Epithelial cell of proximal tubule (primary cell): ENCODE data around the gene ZNF445. TPM values are rescaled to one million over a fixed set of nuclear protein-coding genes. Genes with fewer than 3 reads are reported as not detected.

Experiments used
- DNase-seq: peaks from one replicate; pipeline ENCODE4 v3.0.0-alpha.2; 2011; ENCODE audit warnings: low read depth
- H3K4me3 ChIP-seq: 2 replicates; pipeline ENCODE4 v1.5.1; 2011; ENCODE audit warnings: low read depth, mild to moderate bottlenecking, low read length
- CTCF ChIP-seq: conservative IDR thresholded peaks from 2 replicates; pipeline ENCODE4 v1.5.1; 2012; ENCODE audit warnings: low read depth, mild to moderate bottlenecking, low read length
- total RNA-seq: library from RNA; depleted of rRNA; stranded (reverse); fragments of >200 nt; gene quantifications from 2 replicates; pipeline ENCODE4 v1.2.3, GENCODE V29; 2015

ZNF445 gene
- total RNA-seq, 1 donor from 2014 or later: 3.6 TPM

- no peak for DNase-seq
- TF ChIP-seq CTCF: no peak
- H3K4me3 ChIP-seq: no peak overlapping the region
Measured at GRCh38 chr3:44436181-44436580, 41.3 kb downstream of the ZNF445 start.

- H3K4me3 ChIP-seq: no peak overlapping the region
- DNase-seq: no peak
- TF ChIP-seq CTCF: no peak
Measured at GRCh38 chr3:44434834-44435510, 42.5 kb downstream of the ZNF445 start.

- H3K4me3 ChIP-seq: no peak overlapping the region
- no peak for DNase-seq
- TF ChIP-seq CTCF: no peak
Measured at GRCh38 chr3:44430466-44430865, 47.0 kb downstream of the ZNF445 start.

DNA sequence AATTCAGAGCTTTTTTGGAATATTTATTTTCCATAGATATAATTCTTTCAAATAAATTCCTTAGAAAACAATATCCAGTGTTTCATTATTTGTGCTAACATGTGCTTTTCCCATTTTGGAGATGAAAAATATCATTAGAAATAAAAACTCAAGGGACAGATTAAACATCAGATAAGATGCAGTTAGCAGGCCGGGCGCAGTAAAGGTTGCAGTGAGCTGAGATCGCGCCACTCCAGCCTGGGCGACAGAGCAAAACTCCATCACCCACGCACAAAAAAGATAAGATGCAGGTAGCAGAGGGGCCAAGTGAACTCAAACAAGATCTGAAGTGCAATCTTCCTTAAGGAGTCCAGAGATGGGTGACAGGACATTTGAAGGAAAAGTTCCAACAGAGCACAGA, 48.0 kb downstream of the ZNF445 start:
- no peak for DNase-seq
- TF ChIP-seq CTCF: no peak
- no peak overlapping the region for H3K4me3 ChIP-seq

- DNase-seq: no peak
- TF ChIP-seq CTCF: no peak
- no peak overlapping the region for H3K4me3 ChIP-seq
Measured at GRCh38 chr3:44428910-44429309, 48.6 kb downstream of the ZNF445 start.

DNA sequence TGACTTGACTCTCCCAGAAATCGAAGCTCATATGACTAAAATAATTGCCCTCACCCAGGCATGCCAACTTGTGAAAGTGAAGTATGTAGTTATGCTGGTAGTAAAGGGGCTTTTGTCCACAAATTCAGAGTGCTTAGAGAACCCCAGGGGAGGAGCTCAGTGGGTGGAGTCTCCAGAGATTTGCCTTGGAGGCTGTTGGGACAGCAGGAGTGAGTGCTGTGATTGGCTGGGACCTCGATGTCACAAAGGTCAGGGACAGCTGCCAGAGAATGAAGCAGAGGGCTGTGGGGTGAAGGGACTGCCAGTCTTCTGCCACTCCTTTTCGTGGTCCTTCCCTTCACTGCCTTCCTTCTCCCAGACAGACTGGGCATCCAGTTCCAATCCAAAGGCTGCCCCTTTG, 49.8 kb downstream of the ZNF445 start:
- DNase-seq: no peak
- no peak for TF ChIP-seq CTCF
- no peak overlapping the region for H3K4me3 ChIP-seq

DNA sequence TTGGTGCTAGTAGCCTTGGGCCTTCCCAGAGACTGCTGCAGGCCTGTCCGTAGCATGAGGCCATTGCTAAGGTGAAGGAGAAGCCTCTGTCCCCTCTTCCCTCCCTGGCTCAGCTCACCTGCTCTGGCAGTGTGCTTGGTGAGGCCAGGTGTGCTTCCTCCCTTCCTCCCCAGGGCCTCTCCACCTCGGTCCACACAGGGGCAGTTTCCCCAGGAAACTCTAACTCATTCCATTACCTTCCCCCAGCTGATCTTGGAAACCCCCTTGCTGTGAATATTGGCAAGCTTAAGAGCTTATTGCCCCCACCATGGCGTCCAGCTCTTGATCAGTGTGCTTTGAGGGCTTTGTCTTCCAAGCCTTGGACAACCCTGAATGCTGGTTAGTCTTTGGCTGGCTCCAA, 52.7 kb downstream of the ZNF445 start:
- no peak overlapping the region for H3K4me3 ChIP-seq
- TF ChIP-seq CTCF: no peak
- no peak for DNase-seq
